ENCODE measurements around the gene HESX1. TPM values are rescaled to one million over a fixed set of nuclear protein-coding genes. Genes with fewer than 3 reads are reported as not detected.

Gene HESX1
- total RNA-seq, 1 donor from 2014 or later = not detected

- no peak for DNase-seq (ENCODE audit: low spot score)
Observed at GRCh38 chr3:57168151-57168550, 31.6 kb downstream of the HESX1 start.

- no peak for DNase-seq (ENCODE audit: low spot score)
Observed at GRCh38 chr3:57166660-57167059, 33.1 kb downstream of the HESX1 start.

GRCh38 chr3:57165641-57166040 is 34.1 kb downstream of the HESX1 start:
- no peak for DNase-seq (ENCODE audit: low spot score)

GRCh38 chr3:57164657-57165573 is 34.9 kb downstream of the HESX1 start, which contains the start of gene IL17RD:
TSS of gene IL17RD (minus strand) at chr3:57165353. CDS start at chr3:57165286, 67 bp downstream.
- DNase-seq (ENCODE audit: low spot score) = peak; percentile 83

GRCh38 chr3:57164217-57164656 is 35.5 kb downstream of the HESX1 start:
- no peak for DNase-seq (ENCODE audit: low spot score)

- DNase-seq (ENCODE audit: low spot score) = no peak
Observed at GRCh38 chr3:57163751-57164150, 36.0 kb downstream of the HESX1 start.

- no peak for DNase-seq (ENCODE audit: low spot score)
Observed at GRCh38 chr3:57161915-57162314, 37.9 kb downstream of the HESX1 start.

GRCh38 chr3:57160765-57161538 is 38.8 kb downstream of the HESX1 start:
- DNase-seq (ENCODE audit: low spot score) = peak; percentile 87

- DNase-seq (ENCODE audit: low spot score) = peak; percentile 71
Observed at GRCh38 chr3:57160076-57160764, 39.6 kb downstream of the HESX1 start.

GRCh38 chr3:57158813-57159738 is 40.7 kb downstream of the HESX1 start:
- no peak for DNase-seq (ENCODE audit: low spot score)

GRCh38 chr3:57158325-57158724 is 41.5 kb downstream of the HESX1 start:
- no peak for DNase-seq (ENCODE audit: low spot score)

GRCh38 chr3:57157545-57157944 is 42.2 kb downstream of the HESX1 start:
- DNase-seq (ENCODE audit: low spot score) = no peak

- no peak for DNase-seq (ENCODE audit: low spot score)
Observed at GRCh38 chr3:57155310-57155643, 44.5 kb downstream of the HESX1 start.

GRCh38 chr3:57154470-57155309 is 45.1 kb downstream of the HESX1 start:
- DNase-seq (ENCODE audit: low spot score) = no peak

- no peak for DNase-seq (ENCODE audit: low spot score)
Observed at GRCh38 chr3:57152151-57153143, 47.3 kb downstream of the HESX1 start.

GRCh38 chr3:57151749-57152148 is 48.0 kb downstream of the HESX1 start:
- no peak for DNase-seq (ENCODE audit: low spot score)

- DNase-seq (ENCODE audit: low spot score) = peak; percentile 50
Observed at GRCh38 chr3:57151021-57151449, 48.7 kb downstream of the HESX1 start.

- peak; percentile 46 for DNase-seq (ENCODE audit: low spot score)
Observed at GRCh38 chr3:57150113-57150581, 49.6 kb downstream of the HESX1 start.

Data from umbilical cord (tissue), 2 donors.